ENCODE results near the gene TXNDC17. TPM values are rescaled to one million over a fixed set of nuclear protein-coding genes. Genes with fewer than 3 reads are reported as not detected.

Gene TXNDC17
- total and polyA plus RNA-seq, 2 donors (not counting 1 experiment from before 2014, with no cell fraction given) = 87.5 to 243 TPM

DNA sequence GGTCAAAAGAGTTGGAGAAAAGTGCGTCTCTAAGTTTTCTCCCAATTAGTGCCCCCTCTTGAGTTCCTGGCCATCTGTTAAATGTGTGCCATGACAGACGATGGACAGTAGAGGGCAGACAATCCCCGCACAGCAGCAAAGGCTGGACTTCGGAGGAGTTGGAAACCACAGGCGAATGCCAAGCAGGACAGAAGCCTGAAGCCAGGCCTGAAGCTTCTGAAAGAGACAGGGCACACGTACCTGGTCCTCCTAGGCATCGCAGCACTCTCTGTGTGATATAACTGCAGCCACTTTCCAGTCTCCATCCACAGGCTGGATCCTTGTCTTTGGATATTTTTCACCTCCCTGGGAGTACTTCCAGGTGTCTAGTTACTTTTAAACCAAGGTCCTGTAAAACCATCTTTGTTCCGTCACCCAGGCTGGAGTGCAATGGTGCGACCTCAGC lies 25.2 kb downstream of the TXNDC17 start:
- H3K9ac ChIP-seq (ENCODE audit: insufficient read depth, low read length) = no peak overlapping the region
- no peaks in the 10 kb centered on the region for H3K9me3 ChIP-seq (ENCODE audit: control insufficient read depth, insufficient read depth, low read depth, low read length)
- H4K20me1 ChIP-seq (ENCODE audit: control insufficient read depth, extremely low read depth, insufficient read depth, low read length) = no peaks in the 10 kb centered on the region
- H3K27me3 ChIP-seq (ENCODE audit: control insufficient read depth, insufficient read depth, low read length) = peaks cover 11% of the 10 kb centered on the region
- H3K4me2 ChIP-seq (ENCODE audit: extremely low read depth, insufficient read depth, low read length) = no peak overlapping the region
- H3K4me1 ChIP-seq (ENCODE audit: control insufficient read depth, extremely low read depth, insufficient read depth, low read length) = no peaks in the 10 kb centered on the region
- H3K27ac ChIP-seq (ENCODE audit: insufficient read depth, low read length) = no peak overlapping the region
- H2AFZ ChIP-seq (ENCODE audit: low read length) = no peak overlapping the region
- H3K79me2 ChIP-seq (ENCODE audit: control insufficient read depth, insufficient read depth, low read length) = no peaks in the 10 kb centered on the region
- no peak for TF ChIP-seq EZH2 (IDR thresholded peaks at IDR 0.05; ENCODE audit: low read length, missing control alignments)
- TF ChIP-seq, protein P1, sequence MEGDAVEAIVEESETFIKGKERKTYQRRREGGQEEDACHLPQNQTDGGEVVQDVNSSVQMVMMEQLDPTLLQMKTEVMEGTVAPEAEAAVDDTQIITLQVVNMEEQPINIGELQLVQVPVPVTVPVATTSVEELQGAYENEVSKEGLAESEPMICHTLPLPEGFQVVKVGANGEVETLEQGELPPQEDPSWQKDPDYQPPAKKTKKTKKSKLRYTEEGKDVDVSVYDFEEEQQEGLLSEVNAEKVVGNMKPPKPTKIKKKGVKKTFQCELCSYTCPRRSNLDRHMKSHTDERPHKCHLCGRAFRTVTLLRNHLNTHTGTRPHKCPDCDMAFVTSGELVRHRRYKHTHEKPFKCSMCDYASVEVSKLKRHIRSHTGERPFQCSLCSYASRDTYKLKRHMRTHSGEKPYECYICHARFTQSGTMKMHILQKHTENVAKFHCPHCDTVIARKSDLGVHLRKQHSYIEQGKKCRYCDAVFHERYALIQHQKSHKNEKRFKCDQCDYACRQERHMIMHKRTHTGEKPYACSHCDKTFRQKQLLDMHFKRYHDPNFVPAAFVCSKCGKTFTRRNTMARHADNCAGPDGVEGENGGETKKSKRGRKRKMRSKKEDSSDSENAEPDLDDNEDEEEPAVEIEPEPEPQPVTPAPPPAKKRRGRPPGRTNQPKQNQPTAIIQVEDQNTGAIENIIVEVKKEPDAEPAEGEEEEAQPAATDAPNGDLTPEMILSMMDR (conservative IDR thresholded peaks at IDR 0.05 in 1 of 2, IDR thresholded peaks at IDR 0.05 in 1 of 2; ENCODE audit: low read depth in 1 of 2, low read length in 2 of 2) = peak; percentile 96 to 98
- peak; percentile 72 to 84 for DNase-seq (ENCODE audit: low read depth in 2 of 2)
- no peak overlapping the region for H3K4me3 ChIP-seq (replicated peaks in 1 of 4; ENCODE audit: control extremely low read depth in 1 of 4, insufficient read depth in 1 of 4, low read depth in 3 of 4, low read length in 4 of 4)
- H3K36me3 ChIP-seq (ENCODE audit: control insufficient read depth, insufficient read depth, low read length) = no peaks in the 10 kb centered on the region

- no peak overlapping the region for H2AFZ ChIP-seq (ENCODE audit: low read length)
- H3K9me3 ChIP-seq (ENCODE audit: control insufficient read depth, insufficient read depth, low read depth, low read length) = no peaks in the 10 kb centered on the region
- H3K4me1 ChIP-seq (ENCODE audit: control insufficient read depth, extremely low read depth, insufficient read depth, low read length) = no peaks in the 10 kb centered on the region
- peaks cover 7% of the 10 kb centered on the region for H3K27me3 ChIP-seq (ENCODE audit: control insufficient read depth, insufficient read depth, low read length)
- H4K20me1 ChIP-seq (ENCODE audit: control insufficient read depth, extremely low read depth, insufficient read depth, low read length) = no peaks in the 10 kb centered on the region
- H3K36me3 ChIP-seq (ENCODE audit: control insufficient read depth, insufficient read depth, low read length) = no peaks in the 10 kb centered on the region
- TF ChIP-seq EZH2 (IDR thresholded peaks at IDR 0.05; ENCODE audit: low read length, missing control alignments) = no peak
- TF ChIP-seq, protein P1 (conservative IDR thresholded peaks at IDR 0.05 in 1 of 2, IDR thresholded peaks at IDR 0.05 in 1 of 2; ENCODE audit: low read depth in 1 of 2, low read length in 2 of 2) = no peak
- H3K27ac ChIP-seq (ENCODE audit: insufficient read depth, low read length) = no peak overlapping the region
- H3K9ac ChIP-seq (ENCODE audit: insufficient read depth, low read length) = no peak overlapping the region
- H3K4me3 ChIP-seq (replicated peaks in 1 of 4; ENCODE audit: control extremely low read depth in 1 of 4, insufficient read depth in 1 of 4, low read depth in 3 of 4, low read length in 4 of 4) = no peak overlapping the region
- no peak for DNase-seq (ENCODE audit: low read depth in 2 of 2)
- H3K4me2 ChIP-seq (ENCODE audit: extremely low read depth, insufficient read depth, low read length) = no peak overlapping the region
- H3K79me2 ChIP-seq (ENCODE audit: control insufficient read depth, insufficient read depth, low read length) = no peaks in the 10 kb centered on the region
Measured at GRCh38 chr17:6666557-6666956, 25.7 kb downstream of the TXNDC17 start.

- Histone ChIP-seq H3K9ac (ENCODE audit: insufficient read depth, low read length) (no peak overlapping the region), H3K4me1 (ENCODE audit: control insufficient read depth, extremely low read depth, insufficient read depth, low read length) (no peaks in the 10 kb centered on the region), H3K27ac (ENCODE audit: insufficient read depth, low read length) (no peak overlapping the region), H4K20me1 (ENCODE audit: control insufficient read depth, extremely low read depth, insufficient read depth, low read length) (no peaks in the 10 kb centered on the region), H3K79me2 (ENCODE audit: control insufficient read depth, insufficient read depth, low read length) (no peaks in the 10 kb centered on the region), H3K4me2 (ENCODE audit: extremely low read depth, insufficient read depth, low read length) (no peak overlapping the region), H3K9me3 (ENCODE audit: control insufficient read depth, insufficient read depth, low read depth, low read length) (no peaks in the 10 kb centered on the region), H3K4me3 (replicated peaks in 1 of 4; ENCODE audit: control extremely low read depth in 1 of 4, insufficient read depth in 1 of 4, low read depth in 3 of 4, low read length in 4 of 4) (no peak overlapping the region), H3K27me3 (ENCODE audit: control insufficient read depth, insufficient read depth, low read length) (peaks cover 7% of the 10 kb centered on the region), H3K36me3 (ENCODE audit: control insufficient read depth, insufficient read depth, low read length) (no peaks in the 10 kb centered on the region), H2AFZ (ENCODE audit: low read length) (no peak overlapping the region)
- no peak for TF ChIP-seq EZH2 (IDR thresholded peaks at IDR 0.05; ENCODE audit: low read length, missing control alignments)
- TF ChIP-seq, protein P1 (conservative IDR thresholded peaks at IDR 0.05 in 1 of 2, IDR thresholded peaks at IDR 0.05 in 1 of 2; ENCODE audit: low read depth in 1 of 2, low read length in 2 of 2) = no peak
- DNase-seq (ENCODE audit: low read depth in 2 of 2) = no peak
Measured at GRCh38 chr17:6667516-6667915, 26.7 kb downstream of the TXNDC17 start.

Measured in fibroblast of lung (primary cell).